Hematopoietic multipotent progenitor cell (in vitro differentiated cells): ENCODE results near the gene SH3BGRL2. TPM values are rescaled to one million over a fixed set of nuclear protein-coding genes. Genes with fewer than 3 reads are reported as not detected.
"Not testable (repeated sequence)": the region's sequence is repeated elsewhere in the genome, so short reads cannot be mapped to it uniquely, and the experiment has no call there.

Source experiments
- DNase-seq, 3 donors: peaks; one replicate each; pipeline ENCODE4 v3.0.0-alpha.2; 2011 to 2015; ENCODE audit warnings: low read depth in 2 of 3, low spot score in 2 of 3
- total RNA-seq: library from RNA; depleted of rRNA; stranded (reverse); fragments of >200 nt; gene quantifications from one replicate; pipeline ENCODE4 v1.2.3, GENCODE V29; 2012

The SH3BGRL2 gene
- total RNA-seq, 1 donor: 4.6 TPM

GRCh38 chr6:79647741-79648140, 16.6 kb downstream of the SH3BGRL2 start:
- no peak for DNase-seq

- no peak for DNase-seq
Measured at GRCh38 chr6:79648328-79648727, 17.2 kb downstream of the SH3BGRL2 start.

GRCh38 chr6:79649016-79649415, 17.9 kb downstream of the SH3BGRL2 start:
- DNase-seq: no peak

- no peak for DNase-seq
Measured at GRCh38 chr6:79650950-79651349, 19.8 kb downstream of the SH3BGRL2 start.

- no peak for DNase-seq
Measured at GRCh38 chr6:79656134-79656533, 25.0 kb downstream of the SH3BGRL2 start.

- no peak for DNase-seq
Measured at GRCh38 chr6:79657238-79657637, 26.1 kb downstream of the SH3BGRL2 start.

- DNase-seq: not testable (repeated sequence)
Measured at GRCh38 chr6:79663655-79664054, 32.5 kb downstream of the SH3BGRL2 start.

- DNase-seq: no peak
Measured at GRCh38 chr6:79665725-79666551, 34.8 kb downstream of the SH3BGRL2 start.

- DNase-seq: no peak
Measured at GRCh38 chr6:79666634-79667033, 35.5 kb downstream of the SH3BGRL2 start.

- DNase-seq: no peak
Measured at GRCh38 chr6:79668381-79668780, 37.3 kb downstream of the SH3BGRL2 start.

GRCh38 chr6:79669766-79670165, 38.6 kb downstream of the SH3BGRL2 start:
- no peak for DNase-seq

GRCh38 chr6:79670789-79671188, 39.7 kb downstream of the SH3BGRL2 start:
- DNase-seq: no peak

GRCh38 chr6:79671600-79672266, 40.6 kb downstream of the SH3BGRL2 start:
- peak in 2 of 3 donors; percentile 44 to 52 for DNase-seq

- DNase-seq: peak in 2 of 3 donors; percentile 22 to 52
Measured at GRCh38 chr6:79672631-79673111, 41.5 kb downstream of the SH3BGRL2 start.

- no peak for DNase-seq
Measured at GRCh38 chr6:79673947-79674346, 42.8 kb downstream of the SH3BGRL2 start.

GRCh38 chr6:79676785-79677736, 45.9 kb downstream of the SH3BGRL2 start:
- DNase-seq: no peak

- not testable (repeated sequence) for DNase-seq
Measured at GRCh38 chr6:79682682-79683081, 51.6 kb downstream of the SH3BGRL2 start.

- DNase-seq: no peak
Measured at GRCh38 chr6:79684876-79685275, 53.7 kb downstream of the SH3BGRL2 start.

- no peak for DNase-seq
Measured at GRCh38 chr6:79686707-79687309, 55.7 kb downstream of the SH3BGRL2 start.

GRCh38 chr6:79687759-79688158, 56.6 kb downstream of the SH3BGRL2 start:
- no peak for DNase-seq
